Fibroblast of skin of abdomen (primary cell): ENCODE data around the gene NUTM1. TPM values are rescaled to one million over a fixed set of nuclear protein-coding genes. Genes with fewer than 3 reads are reported as not detected.

ENCODE experiments used
- DNase-seq: peaks from one replicate; pipeline ENCODE4 v3.0.0-alpha.2; 2013
- polyA plus RNA-seq, 2 experiments: library from polyadenylated mRNA; unstranded; fragments of 120-200 nt; gene quantifications; one replicate each; pipeline ENCODE4 v1.2.1, GENCODE V29; 2013; ENCODE audit not compliant: insufficient read length in 2 of 2

Gene NUTM1, protein sequence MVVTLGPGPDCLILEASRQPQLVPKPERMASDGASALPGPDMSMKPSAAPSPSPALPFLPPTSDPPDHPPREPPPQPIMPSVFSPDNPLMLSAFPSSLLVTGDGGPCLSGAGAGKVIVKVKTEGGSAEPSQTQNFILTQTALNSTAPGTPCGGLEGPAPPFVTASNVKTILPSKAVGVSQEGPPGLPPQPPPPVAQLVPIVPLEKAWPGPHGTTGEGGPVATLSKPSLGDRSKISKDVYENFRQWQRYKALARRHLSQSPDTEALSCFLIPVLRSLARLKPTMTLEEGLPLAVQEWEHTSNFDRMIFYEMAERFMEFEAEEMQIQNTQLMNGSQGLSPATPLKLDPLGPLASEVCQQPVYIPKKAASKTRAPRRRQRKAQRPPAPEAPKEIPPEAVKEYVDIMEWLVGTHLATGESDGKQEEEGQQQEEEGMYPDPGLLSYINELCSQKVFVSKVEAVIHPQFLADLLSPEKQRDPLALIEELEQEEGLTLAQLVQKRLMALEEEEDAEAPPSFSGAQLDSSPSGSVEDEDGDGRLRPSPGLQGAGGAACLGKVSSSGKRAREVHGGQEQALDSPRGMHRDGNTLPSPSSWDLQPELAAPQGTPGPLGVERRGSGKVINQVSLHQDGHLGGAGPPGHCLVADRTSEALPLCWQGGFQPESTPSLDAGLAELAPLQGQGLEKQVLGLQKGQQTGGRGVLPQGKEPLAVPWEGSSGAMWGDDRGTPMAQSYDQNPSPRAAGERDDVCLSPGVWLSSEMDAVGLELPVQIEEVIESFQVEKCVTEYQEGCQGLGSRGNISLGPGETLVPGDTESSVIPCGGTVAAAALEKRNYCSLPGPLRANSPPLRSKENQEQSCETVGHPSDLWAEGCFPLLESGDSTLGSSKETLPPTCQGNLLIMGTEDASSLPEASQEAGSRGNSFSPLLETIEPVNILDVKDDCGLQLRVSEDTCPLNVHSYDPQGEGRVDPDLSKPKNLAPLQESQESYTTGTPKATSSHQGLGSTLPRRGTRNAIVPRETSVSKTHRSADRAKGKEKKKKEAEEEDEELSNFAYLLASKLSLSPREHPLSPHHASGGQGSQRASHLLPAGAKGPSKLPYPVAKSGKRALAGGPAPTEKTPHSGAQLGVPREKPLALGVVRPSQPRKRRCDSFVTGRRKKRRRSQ
- not detected for polyA plus RNA-seq (2013, experiment 1 of 2; ENCODE audit: insufficient read length)
- not detected for polyA plus RNA-seq (2013, experiment 2 of 2; ENCODE audit: insufficient read length)

DNA sequence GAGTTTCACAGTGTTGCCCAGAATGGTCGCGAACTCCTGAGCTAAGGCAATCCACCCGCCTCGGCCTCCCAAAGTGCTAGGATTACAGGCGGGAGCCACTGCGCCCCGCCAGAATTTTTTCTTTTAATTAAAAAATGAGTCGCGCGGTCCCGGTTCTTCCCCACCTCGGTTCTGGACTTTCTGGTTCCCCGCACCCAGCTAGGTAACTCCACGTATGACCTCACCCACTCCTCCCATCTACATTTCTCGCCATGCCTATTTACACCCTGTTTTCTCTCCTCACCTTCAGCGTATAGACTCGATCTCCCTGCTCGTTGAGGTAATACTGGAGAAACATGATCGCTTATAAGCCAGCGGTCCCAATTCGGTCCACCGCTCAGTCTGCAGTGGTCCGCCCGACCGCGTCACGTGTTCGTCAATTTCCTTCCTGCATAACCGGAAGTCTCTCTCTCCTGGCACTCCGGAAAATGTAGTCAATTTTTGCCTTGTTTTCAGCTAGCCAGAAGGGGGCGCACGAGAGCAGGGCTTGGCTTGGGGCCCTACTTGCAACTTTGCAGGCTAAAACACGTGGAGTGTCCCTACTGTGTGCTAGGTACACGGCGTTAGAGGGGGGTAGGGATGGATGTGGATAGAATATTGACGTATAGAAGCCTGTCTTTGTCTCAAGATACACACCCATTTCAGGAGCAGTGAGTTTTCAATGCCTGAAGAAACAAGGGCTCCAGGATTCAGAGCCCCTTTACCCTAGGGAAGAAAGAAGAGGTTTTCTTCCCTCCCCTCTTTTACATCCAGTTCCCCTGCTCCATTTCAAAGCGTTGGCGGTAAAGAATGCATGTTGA, at the start of gene NUTM1, which contains the start of gene NOP10:
Gene NUTM1, plus strand, starts transcription at position 579 of the 839 bp plus-strand sequence. CDS start 382 bp downstream, outside the sequence.
Gene NOP10, minus strand, starts transcription at position 400 of the 839 bp plus-strand sequence. Its CDS starts 63 bp downstream, at position 337.
- DNase-seq = peak; percentile 90

DNA sequence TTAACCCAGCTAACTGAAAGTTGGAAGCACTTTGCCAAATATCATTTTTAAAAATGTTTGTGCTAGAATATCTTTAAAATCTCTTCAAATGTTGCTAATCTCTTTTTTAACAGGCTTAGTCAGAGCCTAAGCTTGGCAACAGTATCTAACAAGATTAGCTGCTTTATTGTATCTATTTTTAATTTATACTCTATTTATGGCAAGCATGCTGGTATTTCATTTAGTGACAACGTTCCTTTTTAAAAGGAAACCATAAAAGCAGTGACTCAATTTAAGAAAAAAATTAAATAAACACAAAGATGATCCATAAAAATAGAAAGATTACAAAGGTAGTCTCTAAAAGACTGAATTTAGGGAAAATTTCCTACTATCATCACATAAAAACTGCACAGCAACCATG, 46.1 kb upstream of the NUTM1 start:
- DNase-seq = no peak

DNA sequence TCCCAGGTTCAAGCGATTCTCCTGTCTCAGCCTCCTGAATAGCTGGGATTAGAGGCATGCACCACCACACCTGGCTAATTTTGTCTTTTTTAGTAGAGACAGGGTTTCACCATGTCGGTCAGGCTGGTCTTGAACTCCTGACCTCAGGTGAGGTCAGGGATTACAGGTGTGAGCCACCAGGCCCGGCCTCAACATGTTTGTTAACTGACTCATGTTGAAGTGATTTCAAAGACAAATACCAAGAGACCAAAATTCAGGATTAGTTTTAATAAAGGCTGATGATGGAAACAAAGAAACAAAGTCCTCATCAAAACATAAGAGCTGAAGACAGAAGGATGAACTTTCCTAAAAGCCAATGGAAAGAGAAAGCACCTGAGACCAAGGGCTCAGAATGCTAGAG, 42.1 kb upstream of the NUTM1 start:
- no peak for DNase-seq

GRCh38 chr15:34304613-34305012, 38.5 kb upstream of the NUTM1 start:
- peak; percentile 40 for DNase-seq

DNA sequence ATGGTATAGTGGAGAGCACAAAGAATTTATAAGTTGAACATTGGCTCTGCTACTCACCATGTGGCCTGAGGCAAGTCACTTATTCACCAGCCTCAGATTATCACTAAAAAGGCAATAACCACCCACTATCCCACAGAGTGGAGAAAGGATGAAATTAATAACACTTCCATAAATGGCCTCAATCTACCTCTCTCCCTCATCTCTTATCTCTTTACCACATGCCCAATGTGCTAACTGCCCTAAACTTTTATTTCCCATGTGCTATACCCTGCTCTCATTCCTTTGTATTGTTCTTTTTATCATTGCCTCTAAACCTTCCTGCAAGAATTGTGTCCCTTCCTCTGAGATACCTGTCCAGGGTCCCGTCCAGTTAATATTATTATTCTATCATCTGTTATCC, 31.6 kb upstream of the NUTM1 start:
- DNase-seq = no peak

GRCh38 chr15:34314491-34315490, 28.3 kb upstream of the NUTM1 start:
- DNase-seq = no peak

GRCh38 chr15:34318277-34319079, 24.6 kb upstream of the NUTM1 start:
- DNase-seq = peak; percentile 67

GRCh38 chr15:34323217-34323616, 19.9 kb upstream of the NUTM1 start:
- DNase-seq = no peak

- no peak for DNase-seq
Observed at GRCh38 chr15:34324933-34325332, 18.2 kb upstream of the NUTM1 start.

DNA sequence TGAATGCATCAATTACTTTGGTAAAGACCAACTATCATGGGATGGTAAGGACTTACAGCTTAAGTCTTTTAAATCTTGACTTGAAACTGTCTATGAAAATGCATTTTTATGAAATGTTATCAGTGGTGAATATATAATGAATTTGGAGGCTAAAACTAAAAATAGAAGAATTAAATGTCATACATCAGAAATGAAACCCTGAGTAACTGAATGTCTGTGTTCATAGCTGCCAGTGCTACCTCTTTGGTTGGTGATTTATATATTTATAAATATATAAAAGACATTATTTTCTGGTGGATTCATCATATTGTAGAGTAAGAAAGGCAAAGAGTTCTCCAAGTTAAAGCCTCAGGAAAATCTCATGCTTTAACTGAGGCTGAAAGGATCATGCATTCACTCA, 17.7 kb upstream of the NUTM1 start:
- DNase-seq = no peak

DNA sequence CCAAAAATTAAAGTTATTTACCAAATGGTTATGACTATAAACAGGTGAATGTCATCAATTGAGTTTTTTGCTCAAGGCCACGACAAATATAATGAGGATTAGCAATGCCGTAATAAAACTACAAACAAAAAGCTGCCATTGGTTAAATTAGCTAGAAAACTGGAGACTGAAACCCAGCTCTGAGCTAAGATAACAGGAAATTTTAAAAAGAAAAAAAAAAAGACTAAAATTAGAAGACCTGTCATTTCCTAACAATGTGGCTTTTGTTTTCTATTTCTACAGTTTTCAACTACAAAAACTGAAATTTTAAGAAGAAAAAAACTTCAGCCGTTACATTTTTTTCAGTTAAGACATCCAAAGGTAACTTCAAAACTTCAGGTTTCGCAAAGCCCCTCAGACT, 15.2 kb upstream of the NUTM1 start:
- DNase-seq = no peak

GRCh38 chr15:34329006-34329405, 14.1 kb upstream of the NUTM1 start:
- no peak for DNase-seq

GRCh38 chr15:34330279-34330678, 12.8 kb upstream of the NUTM1 start:
- no peak for DNase-seq

DNA sequence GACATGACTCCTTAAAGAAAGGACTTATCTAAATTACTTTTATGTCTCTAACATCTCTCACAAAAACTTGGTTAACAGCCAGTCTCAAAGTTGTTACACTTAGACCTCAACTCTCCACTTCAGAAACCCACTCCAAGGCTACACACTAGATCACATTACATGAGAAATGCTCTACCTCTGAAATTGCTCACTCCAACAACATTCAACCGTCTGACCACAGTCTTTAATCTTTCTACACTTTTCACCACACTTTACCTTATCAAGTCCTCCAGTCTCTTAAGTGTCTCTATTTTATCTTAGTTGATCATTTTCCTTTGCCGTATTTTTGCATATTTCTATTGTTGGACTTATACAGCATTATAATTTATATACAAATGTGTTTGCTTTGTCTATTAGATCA, 11.3 kb upstream of the NUTM1 start:
- DNase-seq = no peak

DNA sequence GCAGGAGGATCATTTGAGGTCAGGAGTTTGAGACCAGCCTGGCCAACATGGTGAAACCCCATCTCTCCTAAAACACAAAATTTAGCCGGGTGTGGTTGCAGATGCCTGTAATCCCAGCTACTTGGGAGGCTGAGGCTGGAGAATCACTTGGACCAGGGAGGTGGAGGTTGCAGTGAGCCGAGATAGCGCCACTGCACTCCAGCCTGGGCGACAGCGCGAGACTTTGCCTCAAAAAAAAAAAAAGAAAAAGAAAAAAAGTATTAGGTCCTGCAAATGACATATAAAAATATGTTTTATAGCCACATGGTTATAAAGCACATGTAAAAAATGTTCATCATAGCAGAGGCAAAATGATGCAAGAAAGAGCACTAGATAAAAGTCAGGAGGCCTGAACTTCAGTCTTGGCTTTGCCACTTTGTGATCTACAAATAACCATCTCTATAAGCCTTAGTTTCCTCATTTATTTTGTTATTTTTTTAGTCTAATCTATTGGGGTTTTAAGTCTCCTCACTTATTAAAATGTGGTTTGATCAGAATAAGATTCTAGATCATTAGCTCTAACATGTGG, 10.5 kb upstream of the NUTM1 start:
- DNase-seq = no peak

GRCh38 chr15:34334672-34335071, 8.4 kb upstream of the NUTM1 start:
- DNase-seq = no peak

DNA sequence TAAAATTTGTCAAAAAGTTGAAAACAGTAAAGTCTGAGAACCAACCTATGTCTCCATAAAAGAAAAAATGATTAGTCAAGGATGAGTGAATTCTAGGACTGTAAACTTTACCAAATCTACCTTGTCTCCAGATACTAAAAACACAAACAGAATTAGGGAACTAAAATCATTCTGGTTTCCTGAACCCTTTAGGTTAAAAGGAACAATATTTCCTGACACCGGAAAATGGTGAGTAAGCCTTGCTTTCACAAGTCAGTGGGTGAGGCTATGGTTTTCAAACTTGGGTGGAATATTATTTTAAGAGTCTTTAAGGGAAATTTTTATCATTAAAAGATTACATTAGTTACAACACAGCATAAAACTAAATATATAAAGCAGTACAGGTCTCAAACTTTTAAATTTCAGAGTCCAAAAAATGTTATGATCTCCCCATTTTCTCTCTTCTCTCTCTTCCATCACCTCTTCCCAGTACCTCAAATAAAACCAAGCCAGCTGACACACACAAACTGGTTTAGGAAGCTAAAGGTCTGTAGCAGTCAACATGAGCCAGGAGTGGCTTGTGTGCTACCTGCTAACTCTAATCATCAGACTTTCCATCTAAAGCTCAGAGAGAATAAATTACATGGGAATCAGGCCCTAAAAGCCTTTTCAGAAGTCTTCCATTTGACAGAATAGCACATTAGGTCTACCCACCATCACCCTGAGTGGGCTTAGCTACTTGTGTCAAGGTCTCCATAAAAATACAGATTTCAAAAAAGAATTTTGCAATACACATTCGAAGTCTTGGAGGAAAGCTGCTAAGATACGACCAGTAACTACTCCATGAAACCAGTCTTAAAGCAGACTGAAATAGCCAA, 7.7 kb upstream of the NUTM1 start:
- no peak for DNase-seq
